IMR-90 (cell line): Measurements from ENCODE around the gene ZNF425. TPM values are rescaled to one million over a fixed set of nuclear protein-coding genes. Genes with fewer than 3 reads are reported as not detected.
A peak's percentile ranks its signal among the peaks of the same experiment; 100 is the strongest.

Experiments
- ATAC-seq: fragments of 200-7000 bp; cut with Tn5 transposase; 2 replicates; pipeline ENCODE4 v1.9.1; 2020; ENCODE audit warnings: low read depth, mild to moderate bottlenecking, moderate library complexity
- BruUV-seq: library from RNA; stranded (reverse); fragments of 400-500 nt; replicated peaks from 2 replicates; lab custom pipeline; 2021; lab: Mats Ljungman, UMichigan
- CTCF ChIA-PET: fragments of 300-600 bp; formaldehyde crosslinking; extraction: SDS; loops from one replicate; lab custom pipeline; 2021; ENCODE audit warnings: antibody characterized with exemption; lab: Yijun Ruan, JAX
- POLR2A ChIA-PET: fragments of 300-600 bp; sonication (Branson Sonifier 250); formaldehyde crosslinking; loops from one replicate; lab custom pipeline; 2022; ENCODE audit warnings: antibody characterized with exemption; ENCODE audit not compliant: unreplicated experiment; lab: Charles Lee
- DNase-seq: peaks from one replicate; pipeline ENCODE4 v3.0.0; 2013
- H2AFZ ChIP-seq: replicated peaks from 2 replicates; pipeline ENCODE3; 2013; ENCODE audit warnings: low read length, mild to moderate bottlenecking; ENCODE audit not compliant: poor library complexity
- H2AK5ac ChIP-seq: 2 replicates; pipeline ENCODE4 v1.6.1; 2013; ENCODE audit warnings: low read depth, low read length, inconsistent platforms
- H2AK9ac ChIP-seq: replicated peaks from 2 replicates; pipeline ENCODE3; 2013; ENCODE audit warnings: mild to moderate bottlenecking, low read depth, low read length, moderate library complexity; ENCODE audit not compliant: poor library complexity
- H2BK120ac ChIP-seq: 2 replicates; pipeline ENCODE4 v1.6.1; 2013; ENCODE audit warnings: low read depth, low read length, inconsistent platforms
- H2BK15ac ChIP-seq: 3 replicates; pipeline ENCODE4 v1.6.1; 2013; ENCODE audit warnings: low read depth, low read length, inconsistent platforms
- H2BK20ac ChIP-seq: 2 replicates; pipeline ENCODE4 v1.6.1; 2013; ENCODE audit warnings: low read depth, mild to moderate bottlenecking, inconsistent platforms, low read length, moderate library complexity
- H2BK5ac ChIP-seq: 2 replicates; pipeline ENCODE4 v1.6.1; 2013; ENCODE audit warnings: mild to moderate bottlenecking, low read depth, low read length, inconsistent platforms; ENCODE audit not compliant: poor library complexity, severe bottlenecking
- H3K14ac ChIP-seq: replicated peaks from 2 replicates; pipeline ENCODE4 v1.6.1; 2013; ENCODE audit warnings: low read depth, low read length, inconsistent platforms
- H3K18ac ChIP-seq: 2 replicates; pipeline ENCODE4 v1.6.1; 2013; ENCODE audit warnings: low read depth, low read length, control low read depth
- H3K23ac ChIP-seq: 2 replicates; pipeline ENCODE4 v1.6.1; 2013; ENCODE audit warnings: low read depth, low read length, inconsistent platforms
- H3K27ac ChIP-seq: 2 replicates; pipeline ENCODE4 v1.5.1; 2013; ENCODE audit warnings: mild to moderate bottlenecking, control low read depth, low read length; ENCODE audit not compliant: insufficient read depth
- H3K27me3 ChIP-seq: 2 replicates; pipeline ENCODE4 v1.6.1; 2013; ENCODE audit warnings: low read length; ENCODE audit not compliant: control insufficient read depth, insufficient read depth
- H3K36me3 ChIP-seq: 2 replicates; pipeline ENCODE4 v1.6.1; 2013; ENCODE audit warnings: low read length, mixed read lengths; ENCODE audit not compliant: control insufficient read depth, insufficient read depth
- H3K4ac ChIP-seq: 2 replicates; pipeline ENCODE4 v1.6.1; 2013; ENCODE audit warnings: low read depth, low read length, inconsistent platforms
- H3K4me1 ChIP-seq: 2 replicates; pipeline ENCODE4 v1.6.1; 2013; ENCODE audit warnings: low read length, mixed read lengths; ENCODE audit not compliant: control insufficient read depth, insufficient read depth
- H3K4me2 ChIP-seq: 2 replicates; pipeline ENCODE4 v1.6.1; 2013; ENCODE audit warnings: low read depth, mild to moderate bottlenecking, control low read depth, low read length, moderate library complexity
- H3K4me3 ChIP-seq: 2 replicates; pipeline ENCODE4 v1.5.1; 2013; ENCODE audit warnings: low read depth, mild to moderate bottlenecking, control low read depth, low read length, moderate library complexity; ENCODE audit not compliant: insufficient read depth
- H3K56ac ChIP-seq: 2 replicates; pipeline ENCODE4 v1.6.1; 2013; ENCODE audit warnings: low read length, inconsistent platforms; ENCODE audit not compliant: insufficient read depth; ENCODE audit errors: extremely low read depth
- H3K79me1 ChIP-seq, 2 experiments: 2 replicates each; pipeline ENCODE4 v1.6.1; 2013; ENCODE audit warnings: low read length in 2 of 2, inconsistent platforms in 1 of 2, low read depth in 1 of 2
- H3K9ac ChIP-seq: 2 replicates; pipeline ENCODE4 v1.6.1; 2013; ENCODE audit warnings: low read depth, low read length, control low read depth
- H3K9me1 ChIP-seq: 2 replicates; pipeline ENCODE4 v1.6.1; 2013; ENCODE audit warnings: low read length, inconsistent platforms; ENCODE audit not compliant: insufficient read depth
- H3K9me3 ChIP-seq: 2 replicates; pipeline ENCODE4 v1.6.1; 2013; ENCODE audit warnings: low read length; ENCODE audit not compliant: control insufficient read depth, insufficient read depth
- H4K20me1 ChIP-seq: 2 replicates; pipeline ENCODE4 v1.6.1; 2013; ENCODE audit warnings: low read length, inconsistent platforms; ENCODE audit not compliant: insufficient read depth
- H4K5ac ChIP-seq: 2 replicates; pipeline ENCODE4 v1.6.1; 2013; ENCODE audit warnings: mild to moderate bottlenecking, low read depth, low read length, control low read depth
- H4K8ac ChIP-seq, 2 experiments: 2 replicates each; pipeline ENCODE4 v1.6.1; 2013; ENCODE audit warnings: low read depth in 2 of 2, low read length in 2 of 2, control low read depth in 1 of 2, inconsistent platforms in 1 of 2
- H4K91ac ChIP-seq: 2 replicates; pipeline ENCODE4 v1.6.1; 2013; ENCODE audit warnings: low read depth, low read length, inconsistent platforms; ENCODE audit not compliant: insufficient read depth
- BHLHE40 ChIP-seq: fragments of 150-350 bp; IDR thresholded peaks from 2 replicates; pipeline ENCODE4 v1.6.1; 2016; ENCODE audit warnings: mild to moderate bottlenecking, low read depth, low read length
- CHD1 ChIP-seq: IDR thresholded peaks from 2 replicates; pipeline ENCODE4 v1.6.1; 2012; ENCODE audit warnings: low read depth, low read length, improper control_type of control experiment
- ELK1 ChIP-seq: fragments of 150-350 bp; IDR thresholded peaks from 2 replicates; pipeline ENCODE4 v1.6.1; 2016; ENCODE audit warnings: low read depth, mild to moderate bottlenecking, low read length, moderate library complexity, borderline replicate concordance
- MAFK ChIP-seq: IDR thresholded peaks from 2 replicates; pipeline ENCODE4 v1.6.1; 2012; ENCODE audit warnings: low read depth, low read length, improper control_type of control experiment
- NFE2L2 ChIP-seq: fragments of 150-350 bp; IDR thresholded peaks from 2 replicates; pipeline ENCODE4 v1.6.1; 2016; ENCODE audit warnings: low read depth, mild to moderate bottlenecking, low read length
- POLR2A ChIP-seq: IDR thresholded peaks from 2 replicates; pipeline ENCODE4 v1.6.1; 2012; ENCODE audit warnings: mild to moderate bottlenecking, low read depth, low read length
- RAD21 ChIP-seq: IDR thresholded peaks from 2 replicates; pipeline ENCODE4 v1.6.1; 2012; ENCODE audit warnings: low read length, improper control_type of control experiment
- RFX5 ChIP-seq: IDR thresholded peaks from 2 replicates; pipeline ENCODE4 v1.8.0; 2012; ENCODE audit warnings: low read depth, mild to moderate bottlenecking, low read length, moderate library complexity
- SMC3 ChIP-seq: fragments of 150-350 bp; IDR thresholded peaks from 2 replicates; pipeline ENCODE4 v1.6.1; 2016; ENCODE audit warnings: low read depth, mild to moderate bottlenecking, antibody characterized with exemption, low read length, moderate library complexity
- WGBS, 2 experiments: methylation state at CpG; one replicate each; pipeline versions ENCODE4 v1.1.5 to v1.1.7; 2013; ENCODE audit warnings: missing lambda C conversion rate in 2 of 2; ENCODE audit not compliant: insufficient read length in 1 of 2; ENCODE audit errors: extremely low coverage in 2 of 2; 5-methylcytosine and 5-hydroxymethylcytosine counted together
- dilution Hi-C: fragments of 300-500 bp; cut with HindIII; formaldehyde crosslinking; loops from one replicate; pipeline ENCODE4 v1.14.3; 2018; ENCODE audit warnings: low sequenced_read_pairs; ENCODE audit not compliant: unreplicated experiment
- in situ Hi-C: fragments of 300-500 bp; cut with MboI; formaldehyde crosslinking; loops from 3 replicates; pipeline ENCODE4 v1.14.3; 2019; ENCODE audit warnings: low sequenced_read_pairs, inconsistent platforms, mixed read lengths
- intact Hi-C: fragments of 100-400 bp; cut with micrococcal nuclease; formaldehyde crosslinking; loops from 2 replicates; pipeline ENCODE4 v1.10.0; 2022
- polyA plus RNA-seq, 3 experiments: library from polyadenylated mRNA; depleted of rRNA; stranded (reverse); fragments of >200 nt; gene quantifications; 2 replicates each; pipeline ENCODE4 v1.2.3, GENCODE V29; 2012; ENCODE audit warnings: low replicate concordance in 1 of 3
- total RNA-seq: library from RNA; depleted of rRNA; stranded (reverse); fragments of >200 nt; gene quantifications from 2 replicates; pipeline ENCODE4 v1.2.3, GENCODE V29; 2012

The ZNF425 gene
- total and polyA plus RNA-seq, 2 of the 4 experiments (the other 2 are of a cell fraction), result 1.2 to 2.3 TPM

- in situ Hi-C loops, result no loop called here
- H4K5ac ChIP-seq, result no peak overlapping the region
- no peaks in the 10 kb centered on the region for H4K20me1 ChIP-seq
- no peak overlapping the region for H3K56ac ChIP-seq
- ATAC-seq (no peak), DNase-seq (no peak)
- H3K18ac ChIP-seq, result no peak overlapping the region
- no peak overlapping the region for H3K9ac ChIP-seq
- no peak overlapping the region for H3K4me3 ChIP-seq
- no CpG with 5 or more reads among the region's 1 CpG for WGBS, 2 experiments
- no peaks in the 10 kb centered on the region for H3K4me1 ChIP-seq
- H2BK120ac ChIP-seq, result no peak overlapping the region
- TF ChIP-seq SMC3 (no peak), RAD21 (no peak), ELK1 (no peak), NFE2L2 (no peak), BHLHE40 (no peak), MAFK (no peak), CHD1 (no peak), POLR2A (no peak), RFX5 (no peak)
- H3K27ac ChIP-seq, result no peak overlapping the region
- H2BK5ac ChIP-seq, result no peak overlapping the region
- H3K79me1 ChIP-seq, result peaks cover 17 to 21% of the 10 kb centered on the region in 2 experiments; a peak in 3 of 4 replicates
- H2AK9ac ChIP-seq, result no peak overlapping the region
- ChIA-PET CTCF (no interaction called here), POLR2A (no interaction called here)
- no peak overlapping the region for H3K4me2 ChIP-seq
- dilution Hi-C loops, result no loop called here
- H4K8ac ChIP-seq, result peak overlapping the region in 1 of 2 experiments; percentile 1; a peak in 1 of 4 replicates
- no peak overlapping the region for H4K91ac ChIP-seq
- no peaks in the 10 kb centered on the region for H3K27me3 ChIP-seq
- H3K9me3 ChIP-seq, result no peaks in the 10 kb centered on the region
- no peak overlapping the region for H3K4ac ChIP-seq
- H2AFZ ChIP-seq, result no peak overlapping the region
- no peaks in the 10 kb centered on the region for H3K9me1 ChIP-seq
- H2BK15ac ChIP-seq, result no peak overlapping the region
- H3K23ac ChIP-seq, result no peak overlapping the region
- BruUV-seq, result no TSS peak
- no peak overlapping the region for H2BK20ac ChIP-seq
- peaks cover 24% of the 10 kb centered on the region for H3K36me3 ChIP-seq
- intact Hi-C loops, result no loop called here
- no peak overlapping the region for H2AK5ac ChIP-seq
- no peak overlapping the region for H3K14ac ChIP-seq
These were observed 46.4 kb upstream of the ZNF425 start for GRCh38 chr7:149172534-149172920.
